ENCODE results near the gene ADAM15.

ADAM15 gene

GRCh38 chr1:155029513-155030242 is 21.4 kb upstream of the ADAM15 start:
- DNase-seq (ENCODE audit: low read depth) = no peak

- DNase-seq (ENCODE audit: low read depth) = no peak
These were observed 20.8 kb upstream of the ADAM15 start for GRCh38 chr1:155030243-155030795.

- DNase-seq (ENCODE audit: low read depth) = no peak
These were observed 20.2 kb upstream of the ADAM15 start for GRCh38 chr1:155030899-155031298.

GRCh38 chr1:155032886-155033285 is 18.2 kb upstream of the ADAM15 start:
- no peak for DNase-seq (ENCODE audit: low read depth)

- no peak for DNase-seq (ENCODE audit: low read depth)
These were observed 17.6 kb upstream of the ADAM15 start, which contains the start of the genes DCST1 and DCST2 for GRCh38 chr1:155033524-155033923. Gene DCST1 (plus strand): TSS chr1:155033824. CDS start chr1:155034037, 213 bp downstream. Gene DCST2 (minus strand): TSS chr1:155033781. CDS start chr1:155033701, 80 bp downstream.

GRCh38 chr1:155034318-155035208 is 16.6 kb upstream of the ADAM15 start:
- no peak for DNase-seq (ENCODE audit: low read depth)

- no peak for DNase-seq (ENCODE audit: low read depth)
These were observed 15.2 kb upstream of the ADAM15 start for GRCh38 chr1:155035936-155036335.

- no peak for DNase-seq (ENCODE audit: low read depth)
These were observed 14.1 kb upstream of the ADAM15 start for GRCh38 chr1:155037043-155037442.

GRCh38 chr1:155037851-155038441 is 13.2 kb upstream of the ADAM15 start:
- no peak for DNase-seq (ENCODE audit: low read depth)

- no peak for DNase-seq (ENCODE audit: low read depth)
These were observed 12.4 kb upstream of the ADAM15 start for GRCh38 chr1:155038602-155039307.

- no peak for DNase-seq (ENCODE audit: low read depth)
These were observed 11.8 kb upstream of the ADAM15 start for GRCh38 chr1:155039308-155039669.

- DNase-seq (ENCODE audit: low read depth) = no peak
These were observed 10.6 kb upstream of the ADAM15 start for GRCh38 chr1:155040358-155041093.

GRCh38 chr1:155042789-155043188 is 8.3 kb upstream of the ADAM15 start:
- DNase-seq (ENCODE audit: low read depth) = no peak

GRCh38 chr1:155043301-155043702 is 7.8 kb upstream of the ADAM15 start:
- no peak for DNase-seq (ENCODE audit: low read depth)

- DNase-seq (ENCODE audit: low read depth) = no peak
These were observed 7.3 kb upstream of the ADAM15 start for GRCh38 chr1:155043793-155044192.

- no peak for DNase-seq (ENCODE audit: low read depth)
These were observed 6.8 kb upstream of the ADAM15 start for GRCh38 chr1:155044365-155044764.

- peak; percentile 74 for DNase-seq (ENCODE audit: low read depth)
These were observed 6.1 kb upstream of the ADAM15 start for GRCh38 chr1:155044812-155045657.

- DNase-seq (ENCODE audit: low read depth) = no peak
These were observed 2.4 kb upstream of the ADAM15 start for GRCh38 chr1:155048449-155049334.
